ENCODE measurements around the gene KLHDC4.
"Not testable (repeated sequence)": the region's sequence is repeated elsewhere in the genome, so short reads cannot be mapped to it uniquely, and the experiment has no call there.

The KLHDC4 gene

GRCh38 chr16:87741700-87742415, 23.9 kb downstream of the KLHDC4 start:
- ATAC-seq, result no peak

- no peak for ATAC-seq
Measured at GRCh38 chr16:87740909-87741424, 24.8 kb downstream of the KLHDC4 start.

GRCh38 chr16:87740441-87740840, 25.3 kb downstream of the KLHDC4 start:
- ATAC-seq, result no peak

- no peak for ATAC-seq
Measured at GRCh38 chr16:87739801-87740200, 26.0 kb downstream of the KLHDC4 start.

- no peak for ATAC-seq
Measured at GRCh38 chr16:87736008-87736382, 29.8 kb downstream of the KLHDC4 start.

GRCh38 chr16:87735270-87736007, 30.3 kb downstream of the KLHDC4 start:
- ATAC-seq, result no peak

- ATAC-seq, result no peak
Measured at GRCh38 chr16:87734644-87735043, 31.1 kb downstream of the KLHDC4 start.

GRCh38 chr16:87733190-87733589, 32.6 kb downstream of the KLHDC4 start:
- no peak for ATAC-seq

GRCh38 chr16:87731607-87732006, 34.2 kb downstream of the KLHDC4 start:
- no peak for ATAC-seq

- no peak for ATAC-seq
Measured at GRCh38 chr16:87729266-87729954, 36.4 kb downstream of the KLHDC4 start.

GRCh38 chr16:87728026-87728425, 37.8 kb downstream of the KLHDC4 start:
- ATAC-seq, result no peak

GRCh38 chr16:87727346-87727745, 38.4 kb downstream of the KLHDC4 start:
- no peak for ATAC-seq

- not testable (repeated sequence) for ATAC-seq
Measured at GRCh38 chr16:87726577-87726976, 39.2 kb downstream of the KLHDC4 start.

- ATAC-seq, result no peak
Measured at GRCh38 chr16:87725596-87726235, 40.1 kb downstream of the KLHDC4 start.

GRCh38 chr16:87724490-87725291, 41.1 kb downstream of the KLHDC4 start:
- ATAC-seq, result peak in 1 of 2 donors; percentile 37

- no peak for ATAC-seq
Measured at GRCh38 chr16:87723226-87723623, 42.6 kb downstream of the KLHDC4 start.

- ATAC-seq, result peak in 1 of 2 donors; percentile 13
Measured at GRCh38 chr16:87722590-87723225, 43.1 kb downstream of the KLHDC4 start.

- ATAC-seq, result no peak
Measured at GRCh38 chr16:87721622-87722585, 43.9 kb downstream of the KLHDC4 start.

GRCh38 chr16:87720446-87720845, 45.3 kb downstream of the KLHDC4 start:
- no peak for ATAC-seq

GRCh38 chr16:87718831-87719230, 47.0 kb downstream of the KLHDC4 start:
- not testable (repeated sequence) for ATAC-seq
